Measurements from ENCODE around the gene JAZF1.

GRCh38 chr7:27910326-27910725 is 270.3 kb downstream of the JAZF1 start:
- no peak for TF ChIP-seq CTCF (IDR thresholded peaks at IDR 0.05)
- TF ChIP-seq POLR2AphosphoS5 (IDR thresholded peaks at IDR 0.05; ENCODE audit: insufficient read depth in 1 of 2, low read depth in 1 of 2): no peak
- no peak for TF ChIP-seq POLR2A (IDR thresholded peaks at IDR 0.05)
